Measurements from ENCODE around the gene LRRFIP2.

LRRFIP2 gene

DNA sequence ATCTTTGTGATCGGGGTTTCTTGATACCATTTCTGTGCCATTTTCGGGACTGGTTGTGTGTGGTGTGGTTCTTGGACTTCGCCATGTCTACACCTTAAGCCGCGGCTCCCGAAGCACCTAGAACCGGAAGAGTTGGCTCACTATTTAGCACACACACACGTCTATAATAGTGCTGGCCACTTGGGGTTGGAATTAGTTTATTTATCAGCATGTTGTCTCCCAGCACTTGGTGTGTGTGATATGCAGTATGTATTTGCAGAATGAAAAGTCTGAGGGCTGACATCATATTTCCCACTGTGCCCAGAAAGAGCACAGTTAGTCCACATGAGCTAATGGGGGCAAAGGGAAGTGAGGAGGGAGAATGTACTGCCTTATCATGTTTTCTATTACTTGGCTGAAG is 157.5 kb downstream of the LRRFIP2 start:
- TF ChIP-seq ZNF792 (tag by site-specific recombination; IDR thresholded peaks at IDR 0.05) (no peak), ZBTB17 (tag by site-specific recombination; IDR thresholded peaks at IDR 0.05) (no peak), GLI4 (tag by site-specific recombination; IDR thresholded peaks at IDR 0.05) (no peak), ZNF366 (tag by site-specific recombination; conservative IDR thresholded peaks at IDR 0.05) (no peak), ZNF629 (tag by site-specific recombination; IDR thresholded peaks at IDR 0.05) (no peak), ZNF404 (tag by site-specific recombination; IDR thresholded peaks at IDR 0.05) (no peak), ZXDB (tag by site-specific recombination; IDR thresholded peaks at IDR 0.05) (no peak), ZNF10 (tag by site-specific recombination; IDR thresholded peaks at IDR 0.05) (no peak), ZNF677 (tag by site-specific recombination; IDR thresholded peaks at IDR 0.05) (no peak), PRDM1 (tag by site-specific recombination; IDR thresholded peaks at IDR 0.05) (no peak), ZNF394 (tag by site-specific recombination; IDR thresholded peaks at IDR 0.05; ENCODE audit: borderline replicate concordance) (no peak), ZNF610 (tag by site-specific recombination; IDR thresholded peaks at IDR 0.05; ENCODE audit: borderline replicate concordance) (no peak), TCF7L2 (IDR thresholded peaks at IDR 0.05; ENCODE audit: borderline replicate concordance, low read depth, low read length) (no peak), ZNF600 (tag by site-specific recombination; IDR thresholded peaks at IDR 0.05) (no peak)
- TF ChIP-seq, protein P1, sequence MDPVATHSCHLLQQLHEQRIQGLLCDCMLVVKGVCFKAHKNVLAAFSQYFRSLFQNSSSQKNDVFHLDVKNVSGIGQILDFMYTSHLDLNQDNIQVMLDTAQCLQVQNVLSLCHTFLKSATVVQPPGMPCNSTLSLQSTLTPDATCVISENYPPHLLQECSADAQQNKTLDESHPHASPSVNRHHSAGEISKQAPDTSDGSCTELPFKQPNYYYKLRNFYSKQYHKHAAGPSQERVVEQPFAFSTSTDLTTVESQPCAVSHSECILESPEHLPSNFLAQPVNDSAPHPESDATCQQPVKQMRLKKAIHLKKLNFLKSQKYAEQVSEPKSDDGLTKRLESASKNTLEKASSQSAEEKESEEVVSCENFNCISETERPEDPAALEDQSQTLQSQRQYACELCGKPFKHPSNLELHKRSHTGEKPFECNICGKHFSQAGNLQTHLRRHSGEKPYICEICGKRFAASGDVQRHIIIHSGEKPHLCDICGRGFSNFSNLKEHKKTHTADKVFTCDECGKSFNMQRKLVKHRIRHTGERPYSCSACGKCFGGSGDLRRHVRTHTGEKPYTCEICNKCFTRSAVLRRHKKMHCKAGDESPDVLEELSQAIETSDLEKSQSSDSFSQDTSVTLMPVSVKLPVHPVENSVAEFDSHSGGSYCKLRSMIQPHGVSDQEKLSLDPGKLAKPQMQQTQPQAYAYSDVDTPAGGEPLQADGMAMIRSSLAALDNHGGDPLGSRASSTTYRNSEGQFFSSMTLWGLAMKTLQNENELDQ (tag by site-specific recombination; IDR thresholded peaks at IDR 0.05; ENCODE audit: low read depth), result no peak
- TF ChIP-seq, protein P2, sequence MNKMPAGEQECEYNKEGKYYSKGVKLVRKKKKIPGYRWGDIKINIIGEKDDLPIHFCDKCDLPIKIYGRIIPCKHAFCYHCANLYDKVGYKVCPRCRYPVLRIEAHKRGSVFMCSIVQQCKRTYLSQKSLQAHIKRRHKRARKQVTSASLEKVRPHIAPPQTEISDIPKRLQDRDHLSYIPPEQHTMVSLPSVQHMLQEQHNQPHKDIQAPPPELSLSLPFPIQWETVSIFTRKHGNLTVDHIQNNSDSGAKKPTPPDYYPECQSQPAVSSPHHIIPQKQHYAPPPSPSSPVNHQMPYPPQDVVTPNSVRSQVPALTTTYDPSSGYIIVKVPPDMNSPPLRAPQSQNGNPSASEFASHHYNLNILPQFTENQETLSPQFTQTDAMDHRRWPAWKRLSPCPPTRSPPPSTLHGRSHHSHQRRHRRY (tag by site-specific recombination; IDR thresholded peaks at IDR 0.05), result no peak
- TF ChIP-seq, protein P3, sequence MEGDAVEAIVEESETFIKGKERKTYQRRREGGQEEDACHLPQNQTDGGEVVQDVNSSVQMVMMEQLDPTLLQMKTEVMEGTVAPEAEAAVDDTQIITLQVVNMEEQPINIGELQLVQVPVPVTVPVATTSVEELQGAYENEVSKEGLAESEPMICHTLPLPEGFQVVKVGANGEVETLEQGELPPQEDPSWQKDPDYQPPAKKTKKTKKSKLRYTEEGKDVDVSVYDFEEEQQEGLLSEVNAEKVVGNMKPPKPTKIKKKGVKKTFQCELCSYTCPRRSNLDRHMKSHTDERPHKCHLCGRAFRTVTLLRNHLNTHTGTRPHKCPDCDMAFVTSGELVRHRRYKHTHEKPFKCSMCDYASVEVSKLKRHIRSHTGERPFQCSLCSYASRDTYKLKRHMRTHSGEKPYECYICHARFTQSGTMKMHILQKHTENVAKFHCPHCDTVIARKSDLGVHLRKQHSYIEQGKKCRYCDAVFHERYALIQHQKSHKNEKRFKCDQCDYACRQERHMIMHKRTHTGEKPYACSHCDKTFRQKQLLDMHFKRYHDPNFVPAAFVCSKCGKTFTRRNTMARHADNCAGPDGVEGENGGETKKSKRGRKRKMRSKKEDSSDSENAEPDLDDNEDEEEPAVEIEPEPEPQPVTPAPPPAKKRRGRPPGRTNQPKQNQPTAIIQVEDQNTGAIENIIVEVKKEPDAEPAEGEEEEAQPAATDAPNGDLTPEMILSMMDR (tag by site-specific recombination; IDR thresholded peaks at IDR 0.05), result no peak
- POLR2A ChIA-PET, result no interaction called here
- Histone ChIP-seq H3K9me3 (ENCODE audit: control insufficient read depth, insufficient read depth, low read depth, low read length) (no peaks in the 10 kb centered on the region), H3K27ac (ENCODE audit: extremely low read depth, low read depth, low read length) (no peak overlapping the region), H3K36me3 (ENCODE audit: control insufficient read depth in 2 of 2, insufficient read depth in 1 of 2, low read length in 2 of 2) (peaks cover 4 to 97% of the 10 kb centered on the region in 2 experiments; a peak in 2 of 3 replicates), H3K4me1 (ENCODE audit: control insufficient read depth, insufficient read depth, low read length) (no peaks in the 10 kb centered on the region), H3K4me3 (ENCODE audit: low read depth, low read length) (no peak overlapping the region)
- CTCF ChIA-PET, result no interaction called here

DNA sequence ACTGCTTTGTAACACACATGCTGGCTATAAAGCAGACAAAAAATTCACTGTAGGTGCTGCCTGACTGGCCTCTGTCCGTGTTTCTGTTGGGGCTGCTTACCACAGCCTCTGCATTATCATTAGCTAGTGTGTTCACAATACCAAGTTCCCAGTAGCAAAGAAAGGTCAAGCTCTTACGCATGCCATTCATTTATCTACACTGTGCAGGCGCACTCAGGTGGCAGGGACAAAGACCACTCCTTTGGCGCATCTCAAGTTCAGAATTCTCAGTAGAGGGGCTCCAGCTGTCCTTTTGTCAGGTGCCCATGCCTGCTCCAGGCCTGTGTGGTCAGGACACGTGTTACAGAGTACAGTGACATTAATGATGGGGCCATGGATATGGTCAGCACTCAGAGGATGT is 158.7 kb downstream of the LRRFIP2 start:
- ChIA-PET CTCF (no interaction called here), POLR2A (no interaction called here)
- H3K4me3 ChIP-seq (ENCODE audit: low read depth, low read length), result no peak overlapping the region
- H3K27ac ChIP-seq (ENCODE audit: extremely low read depth, low read depth, low read length), result no peak overlapping the region
- H3K36me3 ChIP-seq (ENCODE audit: control insufficient read depth in 2 of 2, insufficient read depth in 1 of 2, low read length in 2 of 2), result peaks cover 4 to 94% of the 10 kb centered on the region in 2 experiments
- no peaks in the 10 kb centered on the region for H3K9me3 ChIP-seq (ENCODE audit: control insufficient read depth, insufficient read depth, low read depth, low read length)
- H3K4me1 ChIP-seq (ENCODE audit: control insufficient read depth, insufficient read depth, low read length), result no peaks in the 10 kb centered on the region
- TF ChIP-seq, protein P4, sequence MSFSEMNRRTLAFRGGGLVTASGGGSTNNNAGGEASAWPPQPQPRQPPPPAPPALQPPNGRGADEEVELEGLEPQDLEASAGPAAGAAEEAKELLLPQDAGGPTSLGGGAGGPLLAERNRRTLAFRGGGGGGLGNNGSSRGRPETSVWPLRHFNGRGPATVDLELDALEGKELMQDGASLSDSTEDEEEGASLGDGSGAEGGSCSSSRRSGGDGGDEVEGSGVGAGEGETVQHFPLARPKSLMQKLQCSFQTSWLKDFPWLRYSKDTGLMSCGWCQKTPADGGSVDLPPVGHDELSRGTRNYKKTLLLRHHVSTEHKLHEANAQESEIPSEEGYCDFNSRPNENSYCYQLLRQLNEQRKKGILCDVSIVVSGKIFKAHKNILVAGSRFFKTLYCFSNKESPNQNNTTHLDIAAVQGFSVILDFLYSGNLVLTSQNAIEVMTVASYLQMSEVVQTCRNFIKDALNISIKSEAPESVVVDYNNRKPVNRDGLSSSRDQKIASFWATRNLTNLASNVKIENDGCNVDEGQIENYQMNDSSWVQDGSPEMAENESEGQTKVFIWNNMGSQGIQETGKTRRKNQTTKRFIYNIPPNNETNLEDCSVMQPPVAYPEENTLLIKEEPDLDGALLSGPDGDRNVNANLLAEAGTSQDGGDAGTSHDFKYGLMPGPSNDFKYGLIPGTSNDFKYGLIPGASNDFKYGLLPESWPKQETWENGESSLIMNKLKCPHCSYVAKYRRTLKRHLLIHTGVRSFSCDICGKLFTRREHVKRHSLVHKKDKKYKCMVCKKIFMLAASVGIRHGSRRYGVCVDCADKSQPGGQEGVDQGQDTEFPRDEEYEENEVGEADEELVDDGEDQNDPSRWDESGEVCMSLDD (tag by site-specific recombination; IDR thresholded peaks at IDR 0.05), result no peak
- TF ChIP-seq, protein P5, sequence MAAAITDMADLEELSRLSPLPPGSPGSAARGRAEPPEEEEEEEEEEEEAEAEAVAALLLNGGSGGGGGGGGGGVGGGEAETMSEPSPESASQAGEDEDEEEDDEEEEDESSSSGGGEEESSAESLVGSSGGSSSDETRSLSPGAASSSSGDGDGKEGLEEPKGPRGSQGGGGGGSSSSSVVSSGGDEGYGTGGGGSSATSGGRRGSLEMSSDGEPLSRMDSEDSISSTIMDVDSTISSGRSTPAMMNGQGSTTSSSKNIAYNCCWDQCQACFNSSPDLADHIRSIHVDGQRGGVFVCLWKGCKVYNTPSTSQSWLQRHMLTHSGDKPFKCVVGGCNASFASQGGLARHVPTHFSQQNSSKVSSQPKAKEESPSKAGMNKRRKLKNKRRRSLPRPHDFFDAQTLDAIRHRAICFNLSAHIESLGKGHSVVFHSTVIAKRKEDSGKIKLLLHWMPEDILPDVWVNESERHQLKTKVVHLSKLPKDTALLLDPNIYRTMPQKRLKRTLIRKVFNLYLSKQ (tag by site-specific recombination; IDR thresholded peaks at IDR 0.05; ENCODE audit: borderline replicate concordance), result no peak
- TF ChIP-seq ZNF670 (tag by site-specific recombination; IDR thresholded peaks at IDR 0.05; ENCODE audit: low read depth), result no peak
- TF ChIP-seq, protein P6, sequence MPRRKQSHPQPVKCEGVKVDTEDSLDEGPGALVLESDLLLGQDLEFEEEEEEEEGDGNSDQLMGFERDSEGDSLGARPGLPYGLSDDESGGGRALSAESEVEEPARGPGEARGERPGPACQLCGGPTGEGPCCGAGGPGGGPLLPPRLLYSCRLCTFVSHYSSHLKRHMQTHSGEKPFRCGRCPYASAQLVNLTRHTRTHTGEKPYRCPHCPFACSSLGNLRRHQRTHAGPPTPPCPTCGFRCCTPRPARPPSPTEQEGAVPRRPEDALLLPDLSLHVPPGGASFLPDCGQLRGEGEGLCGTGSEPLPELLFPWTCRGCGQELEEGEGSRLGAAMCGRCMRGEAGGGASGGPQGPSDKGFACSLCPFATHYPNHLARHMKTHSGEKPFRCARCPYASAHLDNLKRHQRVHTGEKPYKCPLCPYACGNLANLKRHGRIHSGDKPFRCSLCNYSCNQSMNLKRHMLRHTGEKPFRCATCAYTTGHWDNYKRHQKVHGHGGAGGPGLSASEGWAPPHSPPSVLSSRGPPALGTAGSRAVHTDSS (tag by site-specific recombination; IDR thresholded peaks at IDR 0.05), result no peak

All from HEK293 (cell line).